ENCODE results near the gene CD48.
"Not testable (repeated sequence)": the region's sequence is repeated elsewhere in the genome, so short reads cannot be mapped to it uniquely, and the experiment has no call there.

The CD48 gene

DNA sequence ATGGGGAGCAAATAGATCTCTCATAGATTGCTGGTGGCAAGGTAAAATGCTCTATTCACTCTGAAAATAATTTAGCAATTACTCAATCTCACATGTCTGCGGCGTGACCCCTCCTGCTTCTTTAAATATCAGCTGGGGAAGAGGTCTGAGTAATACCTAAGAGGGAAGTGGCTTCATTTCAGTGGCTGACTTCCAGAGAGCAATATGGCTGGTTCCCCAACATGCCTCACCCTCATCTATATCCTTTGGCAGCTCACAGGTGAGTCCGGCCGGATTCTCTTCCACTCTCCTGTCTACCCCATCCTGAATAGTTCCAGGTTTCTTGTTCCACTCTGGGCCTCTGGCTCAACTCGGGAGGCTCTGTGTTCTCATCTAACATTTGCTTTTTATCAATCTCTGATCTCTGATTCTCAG is 27.5 kb upstream of the CD48 start, which contains the start of gene SLAMF7:
SLAMF7 (plus strand) TSS at position 150 of the 414 bp plus-strand sequence; CDS start at position 205, 55 bp downstream.
- no peaks in the 10 kb centered on the region for H3K36me3 ChIP-seq (ENCODE audit: control insufficient read depth, insufficient read depth, low read length)
- no peak within 1 kb of the TSS for H3K9ac ChIP-seq (ENCODE audit: low read length)
- no peaks in the 10 kb centered on the region for H3K4me1 ChIP-seq (ENCODE audit: control insufficient read depth, insufficient read depth, low read length)
- H3K27me3 ChIP-seq (ENCODE audit: control insufficient read depth, insufficient read depth, low read length) = no peaks in the 10 kb centered on the region
- H3K4me3 ChIP-seq (ENCODE audit: low read length) = no peak within 1 kb of the TSS
- no peak within 1 kb of the TSS for H3K27ac ChIP-seq (ENCODE audit: low read depth, low read length)

DNA sequence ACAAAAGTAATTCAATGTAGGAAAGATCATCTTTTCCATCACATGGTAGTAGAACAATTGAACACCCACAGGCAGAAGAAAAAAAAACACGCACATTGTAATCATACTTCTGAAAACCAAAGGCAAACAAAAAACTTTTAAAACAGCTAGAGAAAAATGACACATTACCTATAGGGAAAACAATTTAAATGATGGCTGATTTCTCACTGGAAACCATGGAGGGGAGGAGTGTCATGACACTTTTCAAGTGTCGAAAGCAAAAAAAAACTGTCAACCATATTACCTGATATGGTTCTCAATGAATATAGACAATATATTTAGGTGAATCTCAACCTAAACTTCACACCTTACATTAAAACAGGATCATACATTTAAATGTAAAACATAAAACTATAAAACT is 26.6 kb upstream of the CD48 start:
- Histone ChIP-seq H3K27ac (ENCODE audit: low read depth, low read length) (no peak overlapping the region), H3K36me3 (ENCODE audit: control insufficient read depth, insufficient read depth, low read length) (no peaks in the 10 kb centered on the region), H3K4me3 (ENCODE audit: low read length) (no peak overlapping the region), H3K4me1 (ENCODE audit: control insufficient read depth, insufficient read depth, low read length) (no peaks in the 10 kb centered on the region), H3K27me3 (ENCODE audit: control insufficient read depth, insufficient read depth, low read length) (no peaks in the 10 kb centered on the region), H3K9ac (ENCODE audit: low read length) (no peak overlapping the region)

- Histone ChIP-seq H3K36me3 (ENCODE audit: control insufficient read depth, insufficient read depth, low read length) (no peaks in the 10 kb centered on the region), H3K27me3 (ENCODE audit: control insufficient read depth, insufficient read depth, low read length) (no peaks in the 10 kb centered on the region), H3K9ac (ENCODE audit: low read length) (no peak overlapping the region), H3K4me1 (ENCODE audit: control insufficient read depth, insufficient read depth, low read length) (no peaks in the 10 kb centered on the region), H3K4me3 (ENCODE audit: low read length) (no peak overlapping the region), H3K27ac (ENCODE audit: low read depth, low read length) (no peak overlapping the region)
Observed at GRCh38 chr1:160734301-160734700, 22.7 kb upstream of the CD48 start.

- H3K36me3 ChIP-seq (ENCODE audit: control insufficient read depth, insufficient read depth, low read length) = no peaks in the 10 kb centered on the region
- no peak overlapping the region for H3K27ac ChIP-seq (ENCODE audit: low read depth, low read length)
- no peak overlapping the region for H3K9ac ChIP-seq (ENCODE audit: low read length)
Observed at GRCh38 chr1:160733898-160734297, 22.3 kb upstream of the CD48 start.

GRCh38 chr1:160731990-160732389 is 20.4 kb upstream of the CD48 start:
- Histone ChIP-seq H3K4me1 (ENCODE audit: control insufficient read depth, insufficient read depth, low read length) (no peaks in the 10 kb centered on the region), H3K27ac (ENCODE audit: low read depth, low read length) (no peak overlapping the region), H3K36me3 (ENCODE audit: control insufficient read depth, insufficient read depth, low read length) (no peaks in the 10 kb centered on the region), H3K4me3 (ENCODE audit: low read length) (no peak overlapping the region), H3K9ac (ENCODE audit: low read length) (no peak overlapping the region), H3K27me3 (ENCODE audit: control insufficient read depth, insufficient read depth, low read length) (no peaks in the 10 kb centered on the region)

More at GRCh38 chr1:160733898-160734297, 22.3 kb upstream of the CD48 start:
- Histone ChIP-seq H3K27me3 (ENCODE audit: control insufficient read depth, insufficient read depth, low read length) (no peaks in the 10 kb centered on the region), H3K4me1 (ENCODE audit: control insufficient read depth, insufficient read depth, low read length) (no peaks in the 10 kb centered on the region), H3K4me3 (ENCODE audit: low read length) (no peak overlapping the region)

DNA sequence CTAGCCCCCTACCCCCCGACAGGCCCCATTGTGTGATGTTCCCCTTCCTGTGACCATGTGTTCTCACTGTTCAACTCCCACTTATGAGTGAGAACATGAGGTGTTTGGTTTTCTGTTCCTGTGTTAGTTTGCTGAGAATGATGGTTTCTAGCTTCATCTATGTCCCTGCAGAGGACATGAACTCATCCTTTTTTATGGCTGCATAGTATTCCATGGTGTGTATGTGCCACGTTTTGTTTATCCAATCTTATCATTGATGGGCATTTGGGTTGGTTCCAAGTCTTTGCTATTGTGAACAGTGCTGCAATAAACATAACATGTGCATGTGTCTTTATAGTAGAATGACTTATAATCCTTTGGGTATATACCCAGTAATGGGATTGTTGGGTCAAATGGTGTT is 19.9 kb upstream of the CD48 start:
- not testable (repeated sequence) for H3K36me3 ChIP-seq (ENCODE audit: control insufficient read depth, insufficient read depth, low read length); H3K9ac ChIP-seq (ENCODE audit: low read length); H3K27ac ChIP-seq (ENCODE audit: low read depth, low read length); H3K4me1 ChIP-seq (ENCODE audit: control insufficient read depth, insufficient read depth, low read length); H3K4me3 ChIP-seq (ENCODE audit: low read length); H3K27me3 ChIP-seq (ENCODE audit: control insufficient read depth, insufficient read depth, low read length)

GRCh38 chr1:160727316-160727640 is 15.7 kb upstream of the CD48 start:
- no peaks in the 10 kb centered on the region for H3K4me1 ChIP-seq (ENCODE audit: control insufficient read depth, insufficient read depth, low read length)
- no peaks in the 10 kb centered on the region for H3K27me3 ChIP-seq (ENCODE audit: control insufficient read depth, insufficient read depth, low read length)
- H3K9ac ChIP-seq (ENCODE audit: low read length) = no peak overlapping the region
- no peak overlapping the region for H3K27ac ChIP-seq (ENCODE audit: low read depth, low read length)
- H3K36me3 ChIP-seq (ENCODE audit: control insufficient read depth, insufficient read depth, low read length) = no peaks in the 10 kb centered on the region
- no peak overlapping the region for H3K4me3 ChIP-seq (ENCODE audit: low read length)

DNA sequence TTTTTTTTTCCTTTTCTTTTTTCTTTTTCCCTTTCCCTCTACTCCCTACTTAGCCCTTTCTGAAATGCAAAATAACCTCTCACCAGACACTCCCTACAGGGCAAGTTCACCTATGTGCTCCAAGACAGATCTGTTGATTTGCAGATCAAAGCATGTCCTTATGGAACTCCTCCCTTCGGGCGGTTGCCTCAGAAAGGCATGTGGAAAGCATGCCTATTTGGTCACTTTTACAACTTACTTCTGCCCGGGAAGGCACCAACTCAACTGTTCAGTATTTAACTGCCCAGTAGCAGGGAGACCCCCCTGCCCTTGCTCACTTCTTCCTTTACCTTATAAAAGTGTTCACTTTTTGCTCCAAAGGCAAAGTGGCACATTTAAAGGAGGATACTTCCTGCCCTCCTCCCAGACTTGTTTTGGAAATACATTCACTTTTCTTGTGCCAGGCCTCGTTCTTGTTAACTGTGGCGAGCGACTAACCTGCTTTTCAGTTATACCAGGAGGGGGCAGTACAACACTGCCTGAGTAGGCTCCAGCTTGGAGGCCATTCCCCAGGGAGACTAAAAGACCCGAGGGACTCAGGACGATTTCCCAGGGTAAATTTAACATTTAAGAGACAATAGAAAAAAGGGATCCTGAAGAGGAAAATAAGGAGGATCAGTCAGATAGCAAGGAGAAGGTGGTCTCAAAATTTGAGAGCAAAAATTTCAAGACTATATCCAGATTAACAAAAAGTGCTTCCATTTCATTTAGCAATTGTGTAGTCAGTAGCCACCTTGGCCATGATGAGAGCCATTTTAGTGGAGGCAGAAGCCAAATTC is 15.1 kb upstream of the CD48 start:
- no peaks in the 10 kb centered on the region for H3K36me3 ChIP-seq (ENCODE audit: control insufficient read depth, insufficient read depth, low read length)
- H3K4me3 ChIP-seq (ENCODE audit: low read length) = no peak overlapping the region
- no peak overlapping the region for H3K9ac ChIP-seq (ENCODE audit: low read length)
- H3K27me3 ChIP-seq (ENCODE audit: control insufficient read depth, insufficient read depth, low read length) = no peaks in the 10 kb centered on the region
- H3K4me1 ChIP-seq (ENCODE audit: control insufficient read depth, insufficient read depth, low read length) = no peaks in the 10 kb centered on the region
- H3K27ac ChIP-seq (ENCODE audit: low read depth, low read length) = no peak overlapping the region

- no peak overlapping the region for H3K27ac ChIP-seq (ENCODE audit: low read depth, low read length)
- H3K36me3 ChIP-seq (ENCODE audit: control insufficient read depth, insufficient read depth, low read length) = no peaks in the 10 kb centered on the region
- no peaks in the 10 kb centered on the region for H3K4me1 ChIP-seq (ENCODE audit: control insufficient read depth, insufficient read depth, low read length)
- no peaks in the 10 kb centered on the region for H3K27me3 ChIP-seq (ENCODE audit: control insufficient read depth, insufficient read depth, low read length)
- H3K9ac ChIP-seq (ENCODE audit: low read length) = no peak overlapping the region
- no peak overlapping the region for H3K4me3 ChIP-seq (ENCODE audit: low read length)
Observed at GRCh38 chr1:160726114-160726497, 14.5 kb upstream of the CD48 start.

DNA sequence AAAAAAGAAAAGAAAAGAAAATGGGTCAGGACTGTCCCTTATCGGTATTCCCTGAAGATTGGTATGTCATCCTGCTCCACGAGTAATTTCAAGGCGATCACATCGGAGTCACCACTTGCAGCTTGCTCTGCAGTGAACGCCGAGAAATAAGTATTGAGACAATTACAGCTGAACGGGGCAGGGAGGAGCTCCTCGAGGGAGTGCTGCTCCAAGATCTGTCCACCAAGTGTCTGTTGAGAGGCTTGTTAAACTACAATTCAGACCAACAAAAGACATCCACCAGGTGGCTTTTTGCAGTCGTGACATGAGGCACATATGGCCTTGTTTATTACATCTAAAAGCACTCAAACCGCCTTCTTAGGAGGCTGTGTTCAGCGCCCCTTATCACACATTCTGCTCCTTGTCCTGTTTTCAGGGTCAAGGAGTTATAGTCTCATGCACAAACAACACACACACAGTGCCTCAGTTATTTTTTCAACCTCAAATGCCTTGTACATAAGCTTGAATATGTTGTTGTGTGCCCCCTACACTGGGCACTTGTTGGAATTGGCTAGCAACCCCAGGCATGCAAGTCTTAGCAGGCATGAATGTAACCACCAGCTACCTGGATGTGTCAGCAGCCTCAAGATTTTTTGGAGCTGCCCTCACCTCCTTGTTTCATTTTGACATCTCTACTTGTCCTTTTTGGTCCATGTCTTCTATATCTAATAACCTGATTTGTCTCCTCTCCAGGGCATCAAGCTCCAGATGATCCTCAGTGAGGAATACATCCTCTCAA is 13.0 kb upstream of the CD48 start:
- Histone ChIP-seq H3K36me3 (ENCODE audit: control insufficient read depth, insufficient read depth, low read length) (no peaks in the 10 kb centered on the region), H3K27me3 (ENCODE audit: control insufficient read depth, insufficient read depth, low read length) (no peaks in the 10 kb centered on the region), H3K27ac (ENCODE audit: low read depth, low read length) (no peak overlapping the region), H3K9ac (ENCODE audit: low read length) (no peak overlapping the region), H3K4me3 (ENCODE audit: low read length) (no peak overlapping the region), H3K4me1 (ENCODE audit: control insufficient read depth, insufficient read depth, low read length) (no peaks in the 10 kb centered on the region)

- Histone ChIP-seq H3K4me3 (ENCODE audit: low read length) (no peak overlapping the region), H3K36me3 (ENCODE audit: control insufficient read depth, insufficient read depth, low read length) (no peaks in the 10 kb centered on the region), H3K27me3 (ENCODE audit: control insufficient read depth, insufficient read depth, low read length) (no peaks in the 10 kb centered on the region), H3K27ac (ENCODE audit: low read depth, low read length) (no peak overlapping the region), H3K9ac (ENCODE audit: low read length) (no peak overlapping the region), H3K4me1 (ENCODE audit: control insufficient read depth, insufficient read depth, low read length) (no peaks in the 10 kb centered on the region)
Observed at GRCh38 chr1:160723332-160723731, 11.7 kb upstream of the CD48 start.

- Histone ChIP-seq H3K9ac (ENCODE audit: low read length) (no peak overlapping the region), H3K4me1 (ENCODE audit: control insufficient read depth, insufficient read depth, low read length) (no peaks in the 10 kb centered on the region), H3K27me3 (ENCODE audit: control insufficient read depth, insufficient read depth, low read length) (no peaks in the 10 kb centered on the region), H3K4me3 (ENCODE audit: low read length) (no peak overlapping the region), H3K27ac (ENCODE audit: low read depth, low read length) (no peak overlapping the region), H3K36me3 (ENCODE audit: control insufficient read depth, insufficient read depth, low read length) (no peaks in the 10 kb centered on the region)
Observed at GRCh38 chr1:160722726-160723125, 11.1 kb upstream of the CD48 start.

- no peak overlapping the region for H3K9ac ChIP-seq (ENCODE audit: low read length)
- no peaks in the 10 kb centered on the region for H3K27me3 ChIP-seq (ENCODE audit: control insufficient read depth, insufficient read depth, low read length)
- H3K36me3 ChIP-seq (ENCODE audit: control insufficient read depth, insufficient read depth, low read length) = no peaks in the 10 kb centered on the region
- no peak overlapping the region for H3K27ac ChIP-seq (ENCODE audit: low read depth, low read length)
- no peak overlapping the region for H3K4me3 ChIP-seq (ENCODE audit: low read length)
- no peaks in the 10 kb centered on the region for H3K4me1 ChIP-seq (ENCODE audit: control insufficient read depth, insufficient read depth, low read length)
Observed at GRCh38 chr1:160721473-160721872, 9.9 kb upstream of the CD48 start.

Data from rectal smooth muscle tissue (tissue), 1 donor.